GM19452 (cell line): Measurements from ENCODE around the gene NGEF.

Source experiments
- ATAC-seq: cut with Tn5 transposase; IDR thresholded peaks from one replicate; pipeline ENCODE4 v1.9.1; 2021; ENCODE audit not compliant: unreplicated experiment

Gene NGEF

DNA sequence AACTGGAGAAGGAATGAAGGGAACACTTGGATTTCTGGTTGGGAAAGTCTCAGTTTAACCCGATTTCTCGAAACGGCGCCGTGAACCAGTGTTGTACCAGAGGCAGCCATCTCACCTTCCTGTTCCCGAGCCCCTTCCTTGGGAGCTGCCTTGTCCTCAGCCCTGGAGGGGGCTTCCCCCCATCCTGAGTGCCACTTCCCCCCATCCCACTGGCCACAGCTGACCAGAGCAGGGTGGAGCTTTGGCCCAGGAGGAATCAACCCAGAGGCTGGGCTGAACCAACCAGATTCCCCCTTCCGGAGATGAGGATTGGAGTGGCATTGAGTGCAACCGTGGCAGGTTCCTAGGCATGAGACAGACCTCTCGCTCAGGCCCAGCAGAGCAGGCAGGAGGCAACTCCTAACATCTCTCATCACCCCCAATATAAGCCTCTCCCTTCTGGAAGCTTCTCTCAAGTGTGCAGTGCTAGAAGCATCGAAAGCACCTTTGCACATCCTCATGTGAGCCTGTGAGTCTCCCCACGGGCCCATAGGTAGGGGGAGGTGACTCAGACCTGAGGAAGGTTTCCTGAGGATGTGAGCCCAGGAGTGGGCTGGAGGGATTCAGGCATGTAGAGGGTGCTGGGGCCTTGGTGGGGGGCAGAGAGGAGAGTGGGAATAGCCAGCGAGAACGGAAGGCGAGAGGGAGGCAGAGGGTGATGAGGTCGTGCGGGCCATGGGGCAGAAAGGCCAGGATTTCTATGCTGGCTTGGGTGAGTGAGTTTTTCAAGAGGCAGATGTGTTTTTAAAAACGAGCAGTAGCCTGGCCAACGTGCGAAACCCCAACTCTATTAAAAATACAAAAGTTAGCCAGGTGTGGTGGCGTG lies 11.9 kb downstream of the NGEF start:
- no peak for ATAC-seq

DNA sequence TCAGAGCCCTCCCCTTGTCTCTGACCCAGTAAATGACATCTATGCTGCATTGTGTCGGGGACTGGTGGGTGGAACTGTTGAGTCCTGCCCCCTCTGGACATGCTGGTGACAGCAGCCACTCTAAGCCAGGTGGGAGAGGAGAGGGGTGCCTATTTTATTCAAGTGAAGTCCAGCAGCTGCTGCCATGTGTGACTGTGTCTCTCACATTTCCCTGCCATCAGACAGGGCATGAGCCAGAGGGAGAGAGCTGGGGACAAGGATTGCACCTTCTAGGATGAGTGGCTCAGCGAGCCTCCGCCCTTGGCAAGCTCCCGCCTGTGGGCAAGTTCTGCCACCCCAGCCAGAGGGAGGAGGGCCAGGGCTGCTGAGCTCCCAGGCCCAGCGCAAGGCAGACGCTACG lies 13.7 kb downstream of the NGEF start:
- no peak for ATAC-seq

DNA sequence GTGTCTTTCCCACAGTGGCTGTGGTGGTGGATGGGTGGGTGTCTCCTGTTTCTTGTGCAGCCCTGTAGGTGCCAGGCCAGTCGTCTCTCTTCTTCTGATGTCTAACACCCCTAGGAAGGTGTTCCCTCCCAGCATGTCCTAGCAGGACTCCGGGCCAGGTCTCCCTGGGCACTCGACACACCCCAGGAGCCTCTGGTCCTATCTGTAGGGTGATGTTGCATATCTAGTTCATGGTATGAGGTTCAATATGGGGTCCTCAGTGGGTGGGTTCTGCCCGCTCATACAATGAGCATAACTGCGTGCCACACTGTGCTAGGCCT lies 14.4 kb downstream of the NGEF start:
- ATAC-seq, result no peak

DNA sequence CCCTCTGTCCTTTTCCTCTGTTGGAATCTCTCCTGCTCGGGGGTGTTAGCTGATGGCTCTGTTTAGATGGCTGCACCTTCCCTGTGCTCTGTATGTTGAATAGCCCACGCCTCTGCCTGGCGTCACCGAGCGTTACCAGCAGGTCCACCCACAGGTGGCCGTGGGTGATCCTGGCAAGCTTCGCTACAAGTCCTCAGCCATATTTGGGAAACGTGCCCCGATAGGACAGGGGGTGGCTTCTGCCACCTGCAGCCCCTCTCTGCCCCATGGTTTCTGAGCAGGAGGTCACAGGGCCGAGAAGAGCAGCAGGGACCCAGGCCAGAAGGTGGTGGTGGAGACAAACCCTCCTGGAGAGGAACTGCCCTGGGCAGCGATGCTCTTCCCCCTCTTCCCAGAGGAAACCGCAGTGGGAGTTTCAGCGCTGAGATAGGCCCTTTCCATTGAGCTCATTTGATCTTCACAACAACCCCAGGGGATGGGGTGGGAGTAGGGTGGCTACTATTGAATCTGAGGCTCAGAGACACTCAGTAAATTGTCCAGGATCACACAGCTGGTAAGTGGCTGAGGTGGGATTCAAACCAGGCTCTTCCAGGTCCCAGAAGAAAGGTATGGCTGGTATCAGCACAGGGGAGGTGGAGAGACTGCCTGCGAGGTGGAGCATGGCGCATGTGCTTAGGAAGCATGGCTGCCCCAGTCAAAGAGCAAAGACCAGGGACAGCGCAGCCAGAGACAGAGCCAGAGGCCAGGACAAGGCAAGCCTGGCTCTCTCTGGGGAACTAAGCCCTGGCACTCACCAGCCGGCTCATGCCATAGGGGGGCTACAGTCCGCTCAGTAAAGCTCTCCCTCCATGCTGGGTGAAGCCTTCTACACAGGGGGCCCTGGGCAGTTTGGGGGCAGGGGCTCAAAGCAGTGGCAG lies 15.0 kb downstream of the NGEF start:
- ATAC-seq, result no peak

DNA sequence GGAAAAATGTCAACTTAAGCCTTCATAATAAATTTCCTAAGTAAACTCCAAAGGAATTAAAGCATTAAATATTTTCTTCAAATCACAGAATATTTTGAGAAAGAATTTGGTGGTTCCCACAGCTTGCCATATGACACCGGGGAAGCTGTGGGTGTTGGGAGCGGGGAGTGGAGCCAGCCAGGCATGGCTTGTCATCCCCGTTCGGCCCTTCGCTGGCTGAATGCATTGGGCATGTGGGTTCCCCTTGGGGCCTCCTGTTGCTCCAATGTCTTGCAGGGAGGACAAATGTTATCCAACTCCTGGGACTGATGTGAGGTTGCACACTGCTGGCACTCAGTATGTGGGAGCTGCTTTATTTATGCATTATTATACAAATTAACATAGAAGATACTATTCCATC lies 18.6 kb downstream of the NGEF start:
- no peak for ATAC-seq

DNA sequence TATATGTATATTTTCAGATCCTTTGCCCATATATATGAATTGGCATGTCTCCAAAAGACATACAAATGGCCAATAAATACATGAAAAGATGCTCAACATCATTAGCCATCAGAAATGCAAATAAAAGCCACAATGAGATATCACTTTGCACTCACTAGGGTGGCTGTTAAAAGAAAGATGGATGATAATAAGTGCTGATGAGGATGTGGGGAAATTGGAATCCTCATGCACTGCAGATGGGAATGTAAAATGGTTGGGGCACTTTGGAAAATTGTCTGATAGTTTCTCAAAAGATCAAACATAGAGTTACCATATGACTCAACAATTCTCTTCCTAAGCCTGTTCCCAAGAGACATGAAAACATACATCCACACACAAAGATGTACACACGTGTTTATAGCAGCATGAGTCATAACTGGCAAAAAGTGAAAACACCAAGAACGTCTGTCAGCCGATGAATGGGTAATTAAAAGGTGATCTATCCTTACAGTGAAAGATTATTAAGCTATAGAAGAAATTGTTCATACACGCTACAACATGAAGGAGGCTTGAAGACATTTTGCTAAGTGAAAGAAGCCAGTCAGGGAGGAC lies 19.7 kb downstream of the NGEF start:
- ATAC-seq, result no peak

DNA sequence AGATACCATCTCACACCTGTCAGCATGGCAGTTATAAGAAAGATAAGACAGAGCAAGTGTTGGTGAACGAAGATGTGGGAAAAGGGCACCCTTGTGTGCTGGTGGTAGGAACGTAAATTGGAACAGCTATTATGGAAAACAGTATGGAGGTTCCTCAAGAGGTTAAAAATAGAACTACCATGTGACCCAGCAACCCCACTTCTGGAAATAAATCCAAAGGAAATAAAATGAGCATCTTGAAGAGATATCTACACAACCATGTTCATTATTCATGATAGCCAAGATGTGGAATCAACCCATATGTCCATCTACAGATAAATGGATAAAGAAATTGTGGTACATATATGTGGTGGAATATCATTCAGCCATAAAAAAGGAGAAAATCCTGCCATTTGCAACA lies 26.9 kb downstream of the NGEF start:
- no peak for ATAC-seq

DNA sequence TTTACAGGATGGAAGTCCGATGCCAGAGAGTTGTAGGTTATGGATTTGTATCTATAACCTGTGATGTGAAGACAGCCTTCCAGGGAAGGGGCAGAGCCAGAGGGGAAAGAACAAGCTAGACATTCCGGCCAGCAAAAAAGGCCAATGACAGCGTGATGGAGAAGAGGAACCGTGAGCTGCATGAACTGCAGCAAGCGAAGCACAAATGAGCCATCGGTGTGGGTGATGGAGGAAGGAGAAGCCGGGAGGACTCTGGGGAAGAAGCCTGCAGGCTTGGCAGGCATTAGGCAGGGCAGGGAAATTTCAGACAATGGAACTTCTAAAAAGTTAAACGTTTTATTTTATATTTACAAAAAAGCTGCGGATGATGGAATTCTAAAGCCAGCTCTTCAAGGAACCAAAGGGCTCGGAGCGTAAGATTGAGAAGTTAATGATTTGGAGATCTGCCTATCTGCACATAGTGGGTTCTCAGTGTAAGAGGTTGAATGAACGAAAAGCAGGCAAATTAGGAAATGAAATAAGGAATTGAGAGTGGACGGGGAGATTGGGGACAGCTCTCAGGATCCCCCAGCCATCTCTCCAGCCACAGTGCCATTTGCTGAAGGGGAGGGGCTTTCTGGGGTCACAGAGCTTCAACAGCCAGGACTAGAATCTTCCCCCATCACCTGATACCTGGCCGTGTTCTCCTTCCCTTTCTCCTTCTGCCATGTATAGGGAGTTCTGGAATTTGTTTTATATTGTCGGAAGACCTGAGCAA lies 28.4 kb downstream of the NGEF start:
- ATAC-seq, result no peak

DNA sequence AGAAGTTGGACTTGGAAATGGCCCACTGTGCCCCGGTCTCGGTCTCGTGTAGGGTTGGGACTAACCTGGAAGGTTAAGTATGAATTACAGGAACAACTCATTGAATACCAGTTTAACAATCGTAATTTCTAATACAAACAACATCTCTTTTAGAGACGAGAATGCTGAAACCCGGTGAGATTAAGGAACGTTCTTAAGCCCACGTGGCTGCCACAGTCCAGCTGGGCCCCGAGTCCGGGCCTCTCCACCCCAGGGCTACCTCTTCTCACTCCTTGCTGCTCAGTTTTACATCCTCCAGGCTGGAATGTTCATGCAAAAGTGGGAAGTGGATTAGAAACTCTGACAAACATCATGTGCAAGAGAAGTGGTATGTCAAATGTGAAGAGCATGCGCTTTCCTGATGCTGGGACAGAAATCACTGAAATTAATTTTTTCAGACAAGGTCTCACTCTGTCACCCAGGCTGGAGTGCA lies 29.4 kb downstream of the NGEF start:
- ATAC-seq, result no peak

DNA sequence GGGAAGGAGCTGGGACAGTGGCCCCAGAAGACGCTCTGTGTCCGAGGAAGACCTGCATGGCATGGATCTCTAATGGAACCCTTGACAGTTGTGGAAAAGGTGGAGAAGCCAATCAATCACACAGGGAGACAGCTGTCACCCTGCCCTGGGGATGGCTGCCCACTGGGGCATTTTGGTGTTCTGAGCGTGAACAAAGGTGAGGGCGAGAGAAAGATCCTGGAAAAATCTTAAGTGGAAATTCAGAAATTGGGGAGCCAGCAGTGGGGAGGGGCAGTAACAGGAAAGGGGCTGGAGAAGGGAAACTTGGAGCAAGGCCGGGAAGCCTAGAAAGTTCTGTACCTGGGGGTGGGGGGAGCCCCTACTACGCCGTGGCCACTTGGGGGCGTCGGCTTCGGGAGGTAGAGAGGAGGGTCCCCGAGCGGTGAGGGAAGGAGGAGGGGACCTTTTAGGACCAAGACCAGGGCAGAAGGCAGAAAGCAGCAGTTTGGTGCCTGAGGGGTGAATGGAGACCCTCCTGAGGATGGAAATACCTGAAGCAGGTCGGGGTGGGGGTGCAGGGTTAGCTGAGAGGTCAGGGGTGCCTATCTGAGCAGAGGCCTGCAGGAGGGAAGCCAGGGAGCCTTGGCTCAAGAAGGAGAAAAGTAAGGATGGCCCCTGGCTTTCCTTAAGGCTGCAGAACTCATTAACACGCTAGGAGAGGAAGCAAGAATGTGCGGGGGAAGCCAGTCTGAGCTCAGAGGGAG lies 30.0 kb downstream of the NGEF start:
- ATAC-seq, result no peak

DNA sequence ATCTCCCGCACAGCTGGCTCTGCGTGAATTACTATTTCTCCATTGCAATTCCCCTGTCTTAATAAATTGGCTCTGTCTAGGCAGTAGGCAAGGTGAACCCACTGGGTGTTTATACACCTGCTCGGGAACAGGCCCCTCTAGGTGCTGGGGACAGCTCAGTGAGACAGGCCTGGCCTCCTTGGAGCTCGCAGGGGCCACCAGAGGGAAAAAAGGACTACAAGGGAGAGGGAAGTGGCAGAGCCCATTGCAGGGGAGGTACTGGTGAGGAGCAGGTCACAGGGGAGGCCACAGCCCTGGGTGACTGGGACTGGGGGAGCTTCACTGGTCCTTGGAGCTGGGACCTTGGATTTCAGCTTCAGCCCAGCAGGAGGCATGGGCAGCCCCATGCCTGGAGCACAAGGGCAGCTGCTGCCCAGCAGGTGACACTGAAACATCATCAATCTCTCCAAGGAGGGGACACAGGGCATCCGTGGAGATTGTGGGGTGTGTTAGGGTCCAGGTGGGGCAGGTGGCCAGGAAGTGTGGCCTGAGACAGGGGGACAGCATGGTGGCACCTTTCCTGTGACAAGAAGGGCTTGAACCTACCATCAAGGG lies 31.2 kb downstream of the NGEF start:
- no peak for ATAC-seq

DNA sequence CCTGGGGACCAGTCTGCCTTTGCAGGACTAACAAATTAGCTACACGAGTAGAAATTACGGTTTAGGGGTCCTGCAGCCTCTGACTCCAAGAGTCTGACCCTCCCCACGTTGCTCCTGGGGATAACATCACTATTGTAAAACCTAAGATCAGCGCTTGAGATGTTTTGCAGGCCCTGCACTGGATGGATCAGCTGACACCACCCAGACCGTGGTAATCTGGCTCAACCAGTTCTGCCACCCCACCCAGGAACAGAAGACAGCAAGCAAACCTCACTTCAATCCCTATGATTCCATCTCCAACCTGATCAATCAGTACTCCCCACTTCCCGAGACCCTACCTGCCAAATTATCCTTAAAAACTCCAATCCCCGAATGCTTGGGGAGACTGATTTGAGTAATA lies 31.7 kb downstream of the NGEF start:
- ATAC-seq, result no peak

DNA sequence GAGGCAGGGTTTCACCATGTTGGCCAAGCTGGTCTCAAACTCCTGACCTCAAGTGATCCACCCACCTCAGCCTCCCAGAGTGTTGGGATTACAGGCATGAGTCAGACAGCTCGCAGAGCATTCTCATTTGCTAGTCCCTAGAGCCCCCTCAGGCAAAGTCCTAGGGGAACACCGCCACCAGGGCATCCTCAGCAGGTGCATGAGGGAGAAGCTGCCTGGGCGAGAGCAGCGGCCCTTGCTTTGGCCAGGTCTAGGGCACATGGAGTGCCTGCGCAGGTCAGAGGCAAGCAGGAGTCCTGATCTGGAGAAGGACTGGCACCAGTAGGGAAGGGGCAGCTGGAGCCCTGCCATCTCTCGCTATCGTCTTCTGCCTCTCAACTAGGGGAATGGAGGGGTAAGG lies 32.4 kb downstream of the NGEF start:
- no peak for ATAC-seq

DNA sequence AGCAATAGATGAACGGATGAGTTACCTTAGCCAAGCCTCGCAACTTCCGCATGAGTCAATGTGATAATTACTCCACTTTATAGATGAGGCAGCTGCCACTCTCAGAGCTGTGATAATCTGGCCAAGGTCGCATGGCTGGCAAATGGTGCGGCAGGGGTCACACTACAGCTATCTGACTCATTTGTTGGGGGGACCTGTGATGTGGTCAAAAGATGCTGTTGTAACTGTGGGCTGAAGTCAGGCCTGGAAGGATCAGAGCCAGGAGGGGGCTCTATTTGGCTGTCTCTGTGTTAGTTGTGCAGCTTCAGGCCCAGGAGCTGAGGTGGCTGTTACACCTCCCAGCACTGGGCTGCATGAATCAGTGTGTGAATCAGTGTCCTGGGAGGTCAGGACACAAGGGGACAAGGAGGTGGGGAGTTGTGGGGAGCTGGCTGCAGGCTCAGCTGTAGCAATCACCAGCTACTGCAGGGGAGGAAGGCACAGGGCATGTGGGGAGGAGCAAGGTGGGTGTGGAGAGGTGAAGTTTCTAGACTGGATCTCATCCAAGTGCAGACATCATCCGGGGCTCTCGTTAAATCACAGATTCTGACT lies 33.1 kb downstream of the NGEF start:
- ATAC-seq, result no peak

DNA sequence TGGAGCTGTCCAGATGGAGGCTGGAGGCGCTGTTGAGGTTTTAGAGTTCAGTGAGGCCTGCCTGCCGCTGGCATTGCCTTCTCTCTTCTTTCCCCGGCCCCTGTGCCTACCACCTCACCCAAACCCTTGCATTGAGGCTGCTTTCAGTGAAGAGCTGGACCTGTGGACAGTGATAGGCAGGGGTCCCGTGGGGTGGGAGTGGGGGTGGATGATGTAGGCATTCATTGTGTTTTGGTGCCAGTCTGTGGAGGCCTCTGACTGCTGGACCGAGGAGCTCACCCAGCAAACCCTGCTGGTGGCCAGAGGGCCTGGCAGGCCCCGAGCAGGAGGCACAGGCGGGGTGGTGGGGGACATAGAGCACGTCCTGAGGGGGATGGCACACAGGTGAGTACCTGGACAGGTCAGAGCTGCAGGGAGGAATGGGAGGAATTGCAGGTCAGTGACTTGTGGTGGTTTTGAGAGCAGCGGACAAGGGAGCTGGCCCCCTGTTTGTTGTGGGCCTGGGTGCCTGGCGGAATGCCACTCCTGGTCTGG lies 35.6 kb downstream of the NGEF start:
- ATAC-seq, result no peak

DNA sequence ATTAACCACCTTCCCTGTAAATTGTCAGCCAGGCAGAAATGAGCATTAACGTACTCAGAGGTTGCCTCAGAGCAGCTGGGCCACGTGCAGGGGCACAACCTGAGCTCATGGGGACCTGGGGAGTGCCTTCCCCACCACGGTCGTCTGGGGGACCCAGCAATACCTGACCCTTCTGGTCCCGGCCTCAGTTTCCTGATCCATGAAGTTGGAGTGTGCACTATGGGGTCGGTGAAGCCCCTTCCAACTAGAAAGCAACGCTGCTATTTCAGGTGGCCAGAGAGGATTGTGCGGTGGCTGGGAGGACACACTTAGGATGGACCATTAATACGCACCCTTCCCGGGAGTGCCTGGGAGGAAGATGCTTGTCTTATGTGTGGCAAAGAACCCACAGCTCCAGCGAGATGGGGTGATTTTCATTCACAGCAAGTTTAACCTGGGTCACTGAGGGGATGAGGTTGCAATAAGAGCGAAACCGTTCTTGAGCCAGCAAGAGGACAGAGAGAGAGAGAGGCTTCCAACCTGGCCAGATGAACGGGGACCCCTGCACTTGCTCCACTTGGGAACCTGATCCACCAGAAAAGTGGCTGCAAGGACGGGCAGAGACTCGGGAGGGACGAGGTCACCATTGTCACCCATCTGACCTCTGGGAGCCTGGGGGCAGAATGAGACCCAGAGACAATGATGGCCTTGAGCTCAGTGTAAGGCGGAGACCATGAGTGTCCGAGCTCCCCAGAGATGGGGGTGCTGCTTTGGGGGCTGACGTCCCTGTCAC lies 36.2 kb downstream of the NGEF start:
- no peak for ATAC-seq

DNA sequence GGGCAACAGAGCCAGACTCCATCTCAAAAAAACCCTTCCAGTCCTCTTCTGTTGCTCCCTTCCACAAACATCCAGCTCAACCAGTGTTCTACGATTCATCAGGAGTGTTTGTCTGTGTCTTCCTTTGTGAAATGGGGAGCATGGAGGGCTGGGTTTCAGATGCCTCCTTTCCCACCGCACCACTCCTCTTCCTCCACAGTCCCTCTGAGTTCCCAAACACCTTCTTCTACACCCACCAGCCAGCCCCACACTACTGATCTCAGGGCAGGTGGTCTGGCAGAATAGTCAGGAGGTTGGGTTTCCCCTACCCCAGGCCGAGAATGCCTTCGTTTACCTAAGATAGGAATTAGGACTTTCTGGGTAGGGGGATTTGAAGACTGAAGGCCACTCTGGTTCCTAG lies 36.9 kb downstream of the NGEF start:
- ATAC-seq, result no peak

DNA sequence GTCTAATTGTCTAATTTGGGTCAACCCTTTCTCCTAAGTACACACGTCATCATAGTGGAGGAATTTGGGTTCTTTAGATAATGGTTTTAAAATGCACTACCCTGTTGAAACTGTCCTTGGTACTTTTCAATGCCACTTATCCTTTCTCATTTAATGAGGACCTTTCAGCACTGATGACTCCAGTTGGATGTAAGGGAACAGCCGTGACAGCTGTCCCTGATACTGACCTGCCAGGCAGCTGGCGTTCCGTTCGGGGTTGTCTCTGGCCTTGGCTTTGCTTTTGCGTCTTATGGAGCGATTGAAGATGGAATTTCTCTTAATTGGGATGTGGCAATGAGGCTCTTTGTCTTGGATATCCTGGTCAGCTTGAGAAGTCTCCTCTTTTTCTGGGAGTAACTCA lies 38.7 kb downstream of the NGEF start:
- ATAC-seq, result no peak

DNA sequence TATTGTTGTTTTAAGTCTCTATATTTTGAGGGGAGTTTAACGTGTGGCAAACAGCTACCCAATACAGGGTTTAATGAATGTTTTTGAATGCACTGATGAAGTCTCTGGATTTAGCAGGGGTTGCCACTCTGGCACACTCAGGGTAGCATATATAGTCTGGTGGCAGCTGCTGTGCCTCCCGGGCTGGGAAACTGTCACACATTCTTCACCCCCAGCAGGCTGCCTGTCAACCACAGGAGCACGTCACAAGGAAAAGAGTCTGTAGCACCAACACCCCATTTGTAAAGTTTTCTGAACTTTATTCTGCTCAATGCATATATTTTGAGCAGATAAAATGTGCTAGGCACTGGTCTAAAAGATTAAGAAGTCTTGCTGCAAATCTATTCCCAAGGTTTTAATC lies 39.3 kb downstream of the NGEF start:
- ATAC-seq, result no peak
